GM19324 (cell line): ENCODE results near the gene RPS18.

Experiments
- ATAC-seq: cut with Tn5 transposase; IDR thresholded peaks from one replicate; pipeline ENCODE4 v1.9.1; 2021; ENCODE audit warnings: mild to moderate bottlenecking, moderate library complexity; ENCODE audit not compliant: unreplicated experiment, low FRiP score

RPS18 gene

DNA sequence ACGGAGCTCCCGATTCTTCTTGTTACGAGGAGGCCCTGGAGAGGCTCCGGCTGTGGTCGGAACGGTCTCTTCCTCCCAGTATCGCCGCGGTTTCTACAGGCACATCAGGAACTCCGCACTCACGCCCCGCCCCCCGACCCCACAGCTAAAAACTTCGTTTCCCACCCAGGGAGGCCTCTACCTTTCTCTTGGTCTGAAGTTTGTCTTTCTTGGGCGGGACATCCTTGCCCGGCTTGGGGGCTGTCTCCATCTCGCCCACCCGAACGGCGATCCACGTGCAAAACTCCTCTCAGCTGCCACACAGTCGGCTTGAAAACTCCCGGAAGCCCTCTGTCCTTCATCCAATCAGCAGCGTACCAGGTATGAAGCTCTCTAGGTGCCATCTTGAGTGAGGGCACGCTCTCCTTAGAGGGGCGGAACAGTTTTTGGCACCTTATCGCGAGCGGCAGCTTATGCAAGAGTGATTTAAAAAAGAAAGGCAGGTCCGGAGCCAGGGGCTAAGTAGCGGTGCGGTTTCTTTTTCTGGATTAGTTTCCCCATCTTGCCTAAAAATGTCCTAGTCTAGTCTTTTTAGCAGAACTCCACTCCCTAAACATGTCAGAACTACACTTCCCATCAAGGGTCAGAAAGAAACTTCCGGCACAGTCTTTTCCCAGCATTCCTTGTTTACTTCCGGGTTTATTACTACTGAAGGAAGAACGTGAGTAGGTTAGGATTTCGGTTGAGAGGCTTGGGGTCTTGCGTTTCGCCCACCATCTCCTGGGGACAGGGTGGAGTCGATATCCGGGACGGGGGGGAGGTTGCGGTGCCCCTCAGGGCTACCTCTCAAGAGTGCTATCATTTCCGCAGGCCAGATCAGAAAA lies 17.3 kb downstream of the RPS18 start, which contains the start of the genes PFDN6 and WDR46:
TSS of gene PFDN6 (plus strand) at position 681 of the 863 bp plus-strand sequence. CDS start 256 bp downstream, outside the sequence.
TSS of gene WDR46 (minus strand) at position 319 of the 863 bp plus-strand sequence. CDS start at position 250, 69 bp downstream.
- peak; percentile 78 for ATAC-seq

GRCh38 chr6:33289784-33290315 lies 18.0 kb downstream of the RPS18 start:
- no peak for ATAC-seq

- ATAC-seq, result no peak
These were observed 18.6 kb downstream of the RPS18 start for GRCh38 chr6:33290459-33290858.

GRCh38 chr6:33292996-33293682 lies 21.3 kb downstream of the RPS18 start:
- ATAC-seq, result no peak

GRCh38 chr6:33294086-33294823 lies 22.4 kb downstream of the RPS18 start:
- no peak for ATAC-seq

DNA sequence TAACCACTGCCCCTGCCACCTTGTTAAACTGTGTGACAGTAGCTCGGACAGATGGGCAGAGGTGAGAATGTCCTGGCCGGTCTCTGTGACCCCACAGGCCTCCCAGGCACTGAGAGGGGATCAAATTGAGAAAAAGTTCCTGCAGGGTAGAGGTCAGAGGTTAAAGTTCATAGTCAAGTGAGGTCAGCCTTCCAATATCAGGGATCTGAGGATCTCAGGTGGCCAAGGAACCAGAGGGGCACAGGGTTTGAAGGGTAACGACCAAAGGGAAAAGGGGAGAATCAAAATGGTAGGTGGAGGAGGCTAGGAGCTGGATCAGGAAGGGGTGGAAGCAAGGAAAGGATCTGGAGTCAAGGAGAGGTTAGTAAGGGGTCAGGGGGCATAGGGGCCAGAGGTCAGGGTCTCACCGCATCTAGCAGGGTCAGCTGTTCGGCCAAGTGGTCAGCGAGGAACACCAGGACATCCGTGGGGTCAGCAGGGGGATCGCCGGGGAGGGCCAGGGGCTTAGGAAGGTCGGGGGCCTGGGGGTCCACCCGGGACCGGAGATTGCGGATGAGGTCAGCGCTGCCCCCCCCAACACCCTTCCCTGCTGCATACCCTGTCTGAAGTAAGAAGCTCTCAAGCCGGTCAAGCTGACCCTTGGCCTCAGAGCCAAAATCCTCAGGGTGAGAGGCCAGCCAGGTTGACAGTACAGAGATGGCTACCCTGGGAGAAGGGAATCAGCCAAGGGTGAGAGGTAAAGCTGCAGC lies 23.9 kb downstream of the RPS18 start:
- ATAC-seq, result no peak

DNA sequence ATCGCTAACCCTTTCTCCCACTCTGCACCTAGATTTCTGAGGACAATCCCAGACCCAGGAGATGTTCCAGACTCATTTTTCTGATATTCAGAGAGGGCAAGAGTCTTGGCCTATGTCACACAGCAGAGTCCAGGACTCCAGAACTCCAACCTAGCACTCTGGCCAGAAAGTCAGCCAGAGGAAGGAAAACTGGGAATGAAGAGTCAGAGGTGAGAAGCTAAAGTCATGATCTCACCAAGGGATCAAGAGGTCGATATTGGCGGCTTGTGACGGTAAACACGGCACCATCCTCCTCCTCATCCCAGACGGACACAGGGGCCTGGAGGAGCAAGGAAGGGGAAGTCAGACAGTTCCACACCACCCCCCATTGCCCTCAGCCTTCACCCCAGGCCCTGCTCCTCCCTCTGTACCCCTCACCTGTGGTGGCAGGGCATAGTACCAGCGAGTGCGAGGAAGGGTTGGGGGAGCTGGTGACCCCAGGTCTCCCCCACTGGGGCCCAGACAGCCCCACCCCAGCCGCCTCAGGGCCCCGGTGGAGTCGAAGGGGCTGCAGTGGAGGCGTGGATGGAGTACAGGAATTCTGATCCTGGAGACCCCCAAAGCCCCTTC lies 25.0 kb downstream of the RPS18 start:
- ATAC-seq, result no peak

GRCh38 chr6:33297406-33297955 lies 25.6 kb downstream of the RPS18 start:
- ATAC-seq, result no peak

GRCh38 chr6:33297956-33298772 lies 26.3 kb downstream of the RPS18 start:
- ATAC-seq, result no peak

DNA sequence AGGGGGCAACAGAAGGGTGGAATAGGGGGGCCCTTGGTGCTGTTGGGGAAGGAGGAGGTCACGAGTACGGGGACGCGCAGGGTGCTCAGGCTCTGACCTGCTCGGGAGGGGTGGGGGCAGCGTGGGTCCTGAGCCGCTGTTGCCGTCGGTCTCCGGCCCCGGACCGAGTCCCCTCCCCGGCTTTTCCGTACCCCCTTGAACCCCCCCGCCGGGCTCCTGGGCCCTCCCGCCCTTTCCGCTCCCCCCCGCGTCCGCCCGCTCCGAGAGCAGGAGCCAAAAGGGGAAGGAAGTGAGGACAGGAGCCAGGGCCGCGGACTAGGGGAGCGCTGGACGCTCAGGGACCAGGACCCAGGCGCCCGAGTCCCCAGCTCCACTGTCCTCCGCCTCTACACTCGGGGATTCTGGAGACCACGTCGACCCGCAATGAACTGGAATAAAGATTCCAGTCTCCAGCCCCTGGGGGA lies 26.9 kb downstream of the RPS18 start, which contains the start of gene RGL2:
TSS of gene RGL2 (minus strand) at position 170 of the 464 bp plus-strand sequence. CDS start 332 bp downstream, outside the sequence.
- peak; percentile 32 for ATAC-seq

DNA sequence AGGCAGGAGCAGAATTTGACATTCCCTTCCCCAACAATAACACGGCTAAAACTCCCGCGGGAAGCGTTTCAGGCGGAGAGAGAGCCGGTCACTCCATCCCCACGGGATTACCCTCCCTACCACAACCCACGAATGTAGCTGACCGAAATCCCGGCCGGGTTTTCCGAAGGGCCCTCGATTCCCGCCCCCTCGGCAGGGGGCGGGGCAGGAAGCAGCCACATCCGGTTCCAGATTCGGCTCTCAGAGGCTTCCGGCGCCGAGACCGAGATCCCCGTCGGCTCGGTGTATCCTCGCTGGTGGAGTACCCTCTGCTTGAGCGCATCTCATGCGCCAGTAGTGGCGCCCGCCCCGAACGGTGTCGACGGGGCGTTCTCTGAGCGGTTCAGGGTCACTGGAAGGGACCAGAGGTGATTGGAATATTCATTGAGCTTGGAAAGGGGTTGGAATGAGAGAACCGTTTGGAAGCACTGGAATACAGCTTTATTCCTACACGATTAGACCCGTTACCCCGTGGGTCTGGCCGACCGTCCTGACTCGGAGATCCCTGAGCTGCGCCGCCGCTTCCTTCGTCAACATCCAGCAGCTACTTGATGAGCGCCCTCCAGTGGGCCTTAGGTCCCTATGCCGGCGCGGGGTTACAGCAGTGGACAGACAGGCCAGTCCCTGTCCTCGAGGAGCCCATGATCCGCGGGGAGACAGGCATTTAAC lies 27.5 kb downstream of the RPS18 start:
- peak; percentile 72 for ATAC-seq

DNA sequence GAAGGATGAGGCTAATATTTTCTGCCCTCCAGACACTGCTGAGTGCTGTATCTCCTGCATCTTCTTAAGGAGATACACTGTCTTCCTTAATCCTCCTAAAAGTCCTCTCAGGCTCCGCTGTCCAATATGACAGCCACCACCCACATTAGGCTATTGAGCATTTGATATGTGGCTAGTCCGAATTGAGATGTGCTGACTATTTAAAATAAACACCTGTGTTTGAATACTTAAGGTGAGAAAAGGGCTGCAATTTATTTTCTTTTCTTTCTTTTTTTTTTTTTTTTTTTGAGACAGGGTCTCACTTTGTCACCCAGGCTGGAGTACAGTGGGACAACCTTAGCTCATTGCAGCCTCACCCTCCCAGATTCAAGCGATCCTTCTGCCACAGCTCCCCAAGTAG lies 30.0 kb downstream of the RPS18 start:
- no peak for ATAC-seq

- ATAC-seq, result no peak
These were observed 32.3 kb downstream of the RPS18 start for GRCh38 chr6:33304216-33304615.

DNA sequence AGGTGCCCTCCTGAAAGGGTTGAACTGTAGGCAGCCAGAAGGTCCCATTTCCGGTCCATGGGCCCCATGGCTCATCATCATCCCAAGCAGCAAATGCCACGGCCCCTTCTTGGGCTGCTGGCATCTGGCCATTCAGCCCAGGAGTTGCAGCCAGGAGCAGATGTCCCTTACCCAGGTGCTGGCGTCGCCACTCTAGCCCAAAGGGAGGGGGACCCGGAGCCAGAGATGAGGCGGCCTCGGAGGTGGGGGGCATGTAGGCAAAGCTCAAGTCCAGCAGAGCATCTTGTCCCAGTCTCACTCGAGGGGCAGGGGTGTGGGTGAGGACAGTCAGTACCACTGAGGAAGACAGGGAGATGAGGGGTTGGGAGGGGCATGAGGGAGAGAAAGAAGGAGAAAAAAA lies 33.2 kb downstream of the RPS18 start:
- ATAC-seq, result no peak

- ATAC-seq, result no peak
These were observed 34.5 kb downstream of the RPS18 start for GRCh38 chr6:33306356-33306755.

DNA sequence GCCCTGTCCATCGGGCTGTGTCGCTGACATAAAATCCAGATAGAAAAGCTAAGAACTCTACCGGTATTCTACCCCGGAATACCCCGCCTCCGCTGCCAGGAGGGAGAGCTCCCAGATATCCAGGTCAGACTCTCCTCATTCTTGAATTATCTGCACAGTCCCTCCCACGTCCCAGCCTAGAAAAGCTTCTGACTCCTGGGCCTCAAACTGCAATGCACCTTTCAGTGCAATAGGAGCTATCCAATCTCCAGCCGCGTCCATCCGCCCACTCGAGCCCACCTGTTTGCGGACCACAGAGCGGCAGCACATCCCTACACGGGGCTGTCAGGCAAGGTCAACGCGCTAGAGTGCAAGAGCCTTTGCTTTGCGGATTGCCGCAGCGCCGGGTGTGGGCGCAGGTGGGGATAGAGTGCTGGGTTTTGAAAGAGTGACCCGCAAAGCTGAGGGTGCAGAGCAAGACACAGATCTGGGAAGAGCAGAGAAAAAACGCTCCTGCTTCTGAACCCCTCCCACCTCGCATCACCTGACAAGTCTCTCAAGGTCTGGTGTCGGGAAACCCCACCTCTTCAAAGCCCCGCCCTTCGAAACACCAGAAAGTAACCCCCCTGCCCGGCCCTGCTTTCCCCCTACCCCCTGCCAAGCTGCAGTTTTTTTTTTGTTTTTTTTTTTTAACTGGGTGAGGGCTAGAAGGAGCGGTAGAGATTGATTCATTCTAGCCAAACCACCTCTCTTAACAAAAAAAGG lies 40.7 kb downstream of the RPS18 start:
- ATAC-seq, result no peak
